ENCODE measurements around the gene OLFM1. TPM values are rescaled to one million over a fixed set of nuclear protein-coding genes. Genes with fewer than 3 reads are reported as not detected.

OLFM1 gene
- total RNA-seq, 2 donors from 2014 or later = 6.3 to 7.8 TPM

- Histone ChIP-seq H3K9me3 (no peaks in the 10 kb centered on the region), H3K36me3 (replicated peaks in 1 of 2; ENCODE audit: insufficient read depth in 1 of 2, low read depth in 2 of 2) (no peaks in the 10 kb centered on the region), H3K27me3 (no peaks in the 10 kb centered on the region), H3K27ac (no peak overlapping the region), H3K4me3 (no peak overlapping the region), H3K4me1 (peaks cover 15% of the 10 kb centered on the region)
- ATAC-seq (no peak), DNase-seq (peak in 1 of 4 donors; percentile 2)
- no peak for TF ChIP-seq POLR2A (IDR thresholded peaks at IDR 0.05)
- no peak for TF ChIP-seq CTCF (IDR thresholded peaks at IDR 0.05)
- intact Hi-C loops (cut with DNase I) = no loop called here
- WGBS, 2 donors = 48 to 53% methylated on average over 16 of the region's 16 CpGs
Observed at GRCh38 chr9:135070964-135071735, 16.3 kb upstream of the OLFM1 start.

- no peak overlapping the region for H3K4me3 ChIP-seq
- DNase-seq (peak in 1 of 4 donors; percentile 2), ATAC-seq (no peak)
- H3K4me1 ChIP-seq = peaks cover 19% of the 10 kb centered on the region
- TF ChIP-seq POLR2A (IDR thresholded peaks at IDR 0.05) (no peak), CTCF (IDR thresholded peaks at IDR 0.05) (no peak)
- no peaks in the 10 kb centered on the region for H3K36me3 ChIP-seq (replicated peaks in 1 of 2; ENCODE audit: insufficient read depth in 1 of 2, low read depth in 2 of 2)
- no peak overlapping the region for H3K27ac ChIP-seq
- no peaks in the 10 kb centered on the region for H3K9me3 ChIP-seq
- 77 to 78% methylated on average over 6 to 13 of the region's 13 CpGs for WGBS, 2 donors
- intact Hi-C loops (cut with DNase I) = no loop called here
- H3K27me3 ChIP-seq = no peaks in the 10 kb centered on the region
Observed at GRCh38 chr9:135073081-135073740, 14.3 kb upstream of the OLFM1 start.

GRCh38 chr9:135073741-135074305, 13.6 kb upstream of the OLFM1 start:
- WGBS, 2 donors = 65 to 74% methylated on average over 6 to 9 of the region's 9 CpGs
- no peak for TF ChIP-seq POLR2A (IDR thresholded peaks at IDR 0.05)
- TF ChIP-seq CTCF (IDR thresholded peaks at IDR 0.05) = no peak
- intact Hi-C loops (cut with DNase I) = no loop called here
- H3K4me3 ChIP-seq = no peak overlapping the region
- no peaks in the 10 kb centered on the region for H3K27me3 ChIP-seq
- H3K9me3 ChIP-seq = no peaks in the 10 kb centered on the region
- DNase-seq (peak in 1 of 4 donors; percentile 6), ATAC-seq (no peak)
- H3K27ac ChIP-seq = no peak overlapping the region
- peaks cover 19% of the 10 kb centered on the region for H3K4me1 ChIP-seq
- no peaks in the 10 kb centered on the region for H3K36me3 ChIP-seq (replicated peaks in 1 of 2; ENCODE audit: insufficient read depth in 1 of 2, low read depth in 2 of 2)

GRCh38 chr9:135074354-135075233, 12.9 kb upstream of the OLFM1 start:
- Histone ChIP-seq H3K27me3 (no peaks in the 10 kb centered on the region), H3K4me3 (peak overlapping the region; percentile 21 to 31), H3K9me3 (no peaks in the 10 kb centered on the region), H3K36me3 (replicated peaks in 1 of 2; ENCODE audit: insufficient read depth in 1 of 2, low read depth in 2 of 2) (no peaks in the 10 kb centered on the region), H3K27ac (no peak overlapping the region), H3K4me1 (peaks cover 19% of the 10 kb centered on the region)
- no peak for TF ChIP-seq POLR2A (IDR thresholded peaks at IDR 0.05)
- no peak for TF ChIP-seq CTCF (IDR thresholded peaks at IDR 0.05)
- ATAC-seq = no peak
- intact Hi-C loops (cut with DNase I) = no loop called here
- DNase-seq = no peak
- 40 to 41% methylated on average over 17 to 19 of the region's 19 CpGs for WGBS, 2 donors

Data from body of pancreas (tissue), 4 donors.